CD4-positive, alpha-beta T cell treated with Interleukin-6 at 100 ng/mL for 8 hours (primary cell): Measurements from ENCODE around the gene RNU6-7.

Source experiments
- DNase-seq: peaks from one replicate; pipeline ENCODE4 v3.0.0-alpha.2; 2020; ENCODE audit warnings: mixed read lengths, low spot score

The RNU6-7 gene

GRCh38 chr14:32205554-32205953 lies 3.7 kb downstream of the RNU6-7 start:
- DNase-seq: no peak

GRCh38 chr14:32205984-32206383 lies 4.1 kb downstream of the RNU6-7 start:
- DNase-seq: no peak

DNA sequence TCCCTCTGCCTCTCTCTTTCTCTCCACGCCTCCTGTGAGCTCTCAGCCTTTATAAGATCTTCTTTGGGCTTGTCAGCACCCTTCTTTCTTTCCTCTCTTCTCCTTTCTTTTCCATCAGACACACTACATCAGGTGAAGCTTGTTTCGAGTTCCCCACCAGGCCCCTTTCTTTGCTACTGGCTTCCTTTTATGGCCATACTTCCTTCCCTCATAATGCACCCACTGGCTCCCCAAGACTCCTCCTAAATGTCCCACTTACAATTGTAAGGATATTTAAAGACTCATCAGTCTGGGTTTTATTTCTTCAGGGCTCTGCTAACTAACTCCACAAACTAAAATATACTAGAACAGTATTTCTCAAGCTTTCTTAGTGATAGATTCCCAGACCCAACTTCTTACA lies 4.7 kb downstream of the RNU6-7 start:
- no peak for DNase-seq

DNA sequence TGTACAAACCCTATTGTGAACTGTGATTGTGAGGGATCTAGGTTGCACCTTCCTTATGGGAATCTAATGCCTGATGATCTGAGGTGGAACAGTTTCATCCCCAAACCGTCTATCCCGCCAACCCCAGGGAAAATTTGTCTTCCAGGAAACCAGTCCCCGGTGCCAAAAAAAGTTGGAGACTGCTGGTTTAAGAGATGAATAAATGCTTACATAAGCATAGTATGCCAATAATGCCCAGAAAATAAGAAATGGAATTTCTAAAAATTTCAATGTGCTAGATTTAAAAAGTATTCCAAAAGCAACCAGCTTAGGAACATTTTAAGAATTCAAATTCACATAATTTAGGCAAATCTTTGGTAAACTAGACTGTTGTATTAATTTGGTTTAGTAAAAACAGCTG lies 6.6 kb downstream of the RNU6-7 start:
- no peak for DNase-seq

DNA sequence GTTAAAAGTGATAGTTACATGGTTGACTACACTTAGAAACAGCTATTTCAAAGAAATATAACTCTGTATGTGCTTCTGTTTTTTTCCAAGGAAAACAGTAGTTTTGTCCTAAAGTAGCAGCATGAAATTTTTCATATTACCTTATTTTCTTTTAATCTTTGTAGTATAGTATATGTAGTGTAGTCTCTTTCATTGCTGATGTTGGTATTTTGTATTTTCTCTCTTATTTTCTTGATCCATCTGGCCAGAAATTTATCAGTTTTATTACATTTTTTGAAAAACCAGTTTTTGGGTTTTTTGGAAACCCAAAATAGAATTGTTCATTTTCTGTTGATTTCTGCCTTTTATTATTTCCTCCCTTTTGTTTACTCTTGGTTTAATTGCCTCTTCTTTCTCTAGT lies 7.6 kb downstream of the RNU6-7 start:
- no peak for DNase-seq

DNA sequence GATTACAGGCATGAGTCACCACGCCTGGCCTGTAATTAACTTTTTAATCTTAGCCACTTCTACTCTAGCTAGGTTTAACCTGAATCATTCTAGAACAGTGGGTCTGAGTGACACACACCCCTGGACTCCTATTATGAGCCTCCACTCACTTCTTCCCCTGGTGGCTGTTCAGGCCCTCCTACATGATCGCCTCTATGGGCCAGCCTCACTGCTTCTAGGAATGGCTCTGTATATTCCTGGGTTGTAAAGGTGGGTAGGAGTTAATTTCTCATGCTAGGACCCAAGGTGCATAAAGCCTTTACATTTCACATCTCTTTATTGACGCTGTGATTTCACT lies 9.2 kb downstream of the RNU6-7 start:
- DNase-seq: no peak

DNA sequence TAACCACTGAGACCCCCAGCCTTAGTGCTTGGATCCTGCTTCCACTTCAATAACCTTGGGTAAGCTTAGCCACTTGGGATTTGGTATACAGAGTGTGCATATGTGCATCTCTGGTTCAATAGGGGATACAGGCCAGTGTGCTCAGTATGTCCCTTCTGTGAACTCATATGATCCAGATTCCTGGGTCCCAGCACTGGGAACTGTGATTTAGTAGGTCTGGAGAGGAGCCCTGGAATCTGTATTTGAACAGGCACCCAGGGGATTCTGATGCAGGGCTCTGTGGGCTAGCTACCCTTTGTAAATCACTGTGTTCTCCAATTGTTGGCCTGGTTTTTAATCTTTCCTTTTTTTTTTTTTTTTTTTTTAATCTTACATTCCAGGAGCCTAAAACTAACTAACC lies 11.0 kb downstream of the RNU6-7 start:
- DNase-seq: no peak

DNA sequence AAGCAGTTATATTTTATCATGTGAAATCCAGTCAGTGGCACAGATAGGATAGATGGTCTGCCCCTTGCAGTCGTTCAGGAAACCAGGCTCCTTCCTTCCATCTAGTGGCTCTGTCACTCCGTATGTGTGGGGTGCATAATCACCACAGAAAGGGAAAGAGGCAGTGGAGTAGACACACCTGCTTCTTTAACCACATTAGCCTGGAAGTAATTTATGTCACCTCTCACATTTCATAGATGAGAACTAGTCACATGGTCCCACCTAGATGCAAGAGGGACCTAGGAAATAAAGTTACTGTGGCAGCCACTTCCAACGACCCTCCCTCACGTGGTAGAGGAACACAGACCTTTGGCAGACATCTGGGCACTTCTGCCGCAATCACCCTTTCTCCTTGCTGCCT lies 15.5 kb downstream of the RNU6-7 start:
- no peak for DNase-seq

DNA sequence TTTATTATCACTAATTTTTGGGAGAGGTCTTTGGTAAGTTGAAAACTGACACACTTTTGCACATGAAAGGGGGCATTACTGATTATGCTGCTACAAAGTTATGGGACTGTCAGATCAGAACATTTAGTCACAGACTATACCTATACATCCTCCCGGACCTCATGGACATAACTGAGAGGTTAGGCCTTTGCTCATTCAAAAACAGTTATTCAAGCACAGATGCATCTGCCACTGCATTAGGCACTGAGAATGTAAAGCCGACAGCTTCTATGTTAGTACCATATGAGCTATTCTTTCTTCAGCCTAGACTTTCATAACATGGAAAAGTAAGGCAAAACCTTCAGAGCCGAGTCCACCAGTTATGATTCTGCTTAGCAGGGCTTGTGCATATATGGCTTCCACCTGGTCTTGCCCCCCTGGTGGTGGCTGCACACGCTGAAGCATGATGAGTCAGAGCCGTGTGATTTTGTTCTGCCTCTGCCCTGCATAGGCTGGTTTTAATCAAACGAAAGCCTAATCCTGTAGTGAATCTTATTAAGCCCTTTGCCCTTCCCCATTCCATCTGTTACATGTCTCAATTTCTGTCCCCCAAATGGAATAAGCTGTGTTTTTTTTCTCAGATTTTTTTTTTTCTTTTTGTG lies 23.0 kb downstream of the RNU6-7 start:
- no peak for DNase-seq

GRCh38 chr14:32225378-32225920 lies 23.6 kb downstream of the RNU6-7 start:
- no peak for DNase-seq

- no peak for DNase-seq
Observed at GRCh38 chr14:32226056-32226455, 24.2 kb downstream of the RNU6-7 start.

DNA sequence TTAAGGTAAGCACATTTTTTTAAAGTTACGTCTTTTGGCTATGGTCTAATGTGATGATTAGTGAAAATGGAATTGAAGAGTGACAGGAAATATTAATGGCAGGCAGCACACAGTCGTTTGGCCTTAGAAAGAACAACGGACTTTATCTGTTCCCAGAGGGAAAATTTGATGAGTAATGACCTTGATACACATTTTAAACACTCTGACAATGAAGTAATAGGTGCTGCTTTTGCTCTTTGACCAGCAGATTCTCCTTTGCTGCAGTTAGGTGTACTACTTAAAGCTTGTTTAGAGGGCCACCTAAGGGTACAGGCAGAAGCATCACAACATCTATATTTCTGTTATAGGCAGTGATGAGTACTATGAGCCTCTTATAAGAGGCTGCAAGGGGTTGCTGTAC lies 28.3 kb downstream of the RNU6-7 start:
- no peak for DNase-seq

- DNase-seq: no peak
Observed at GRCh38 chr14:32230695-32231280, 28.9 kb downstream of the RNU6-7 start.

DNA sequence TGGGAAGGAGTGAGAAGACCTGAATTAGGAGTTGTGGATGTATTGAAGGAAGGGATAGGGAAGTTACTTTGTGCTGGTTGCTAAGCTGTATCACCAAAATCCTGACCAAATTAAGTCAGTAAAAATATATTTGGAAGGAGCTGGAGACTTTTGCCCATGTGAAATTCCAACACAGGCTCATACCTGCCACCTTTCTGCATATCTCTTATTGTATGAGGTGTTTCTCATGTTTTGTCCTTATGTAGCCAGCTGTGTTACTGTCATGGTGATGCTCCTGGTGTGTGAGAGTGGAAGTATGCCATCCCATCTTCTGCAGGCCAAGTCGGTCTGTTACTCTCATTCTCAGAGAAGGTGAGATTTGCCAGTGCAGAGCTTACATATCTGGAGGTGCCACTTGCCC lies 30.6 kb downstream of the RNU6-7 start:
- no peak for DNase-seq

- no peak for DNase-seq
Observed at GRCh38 chr14:32233260-32233659, 31.4 kb downstream of the RNU6-7 start.

DNA sequence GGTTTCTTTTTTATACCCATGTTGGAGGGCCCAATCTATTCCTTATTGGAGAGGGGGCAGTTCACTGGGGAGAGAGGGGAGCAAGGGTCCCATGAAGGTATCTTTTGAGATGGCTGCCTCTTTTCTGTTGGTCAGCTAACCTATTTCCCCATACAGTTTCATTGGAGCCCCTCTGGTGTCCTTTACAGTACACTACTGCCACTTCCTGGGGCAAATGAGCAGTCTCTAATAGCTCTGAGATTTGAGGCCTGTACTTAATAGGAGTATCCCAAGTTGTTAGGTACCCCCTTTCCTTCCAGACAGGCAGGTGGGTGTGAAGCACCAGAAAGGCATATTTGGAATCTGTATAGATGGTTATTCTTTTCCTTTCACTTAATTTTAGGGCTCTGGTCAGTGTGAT lies 42.6 kb downstream of the RNU6-7 start:
- DNase-seq: no peak

DNA sequence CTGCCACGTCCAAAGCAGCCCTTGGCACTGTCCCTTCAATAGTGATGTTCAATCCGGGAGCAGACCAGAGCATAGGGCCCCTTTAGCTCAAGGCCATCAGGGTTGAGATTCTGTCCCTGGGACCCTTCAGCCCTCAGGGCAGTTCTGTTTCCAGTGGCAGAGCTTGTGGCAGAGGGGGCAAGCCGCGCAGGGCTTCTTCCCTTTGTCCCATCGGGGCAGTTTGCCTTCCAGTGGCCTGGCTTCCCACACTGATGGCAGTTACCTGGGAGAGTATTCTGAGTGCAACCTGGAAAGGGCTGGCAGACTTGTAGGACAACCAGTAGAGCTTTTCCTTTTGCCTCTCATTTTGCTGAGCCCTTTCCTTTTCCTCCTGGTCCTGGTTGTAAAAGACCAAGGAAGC lies 44.9 kb downstream of the RNU6-7 start:
- DNase-seq: no peak

DNA sequence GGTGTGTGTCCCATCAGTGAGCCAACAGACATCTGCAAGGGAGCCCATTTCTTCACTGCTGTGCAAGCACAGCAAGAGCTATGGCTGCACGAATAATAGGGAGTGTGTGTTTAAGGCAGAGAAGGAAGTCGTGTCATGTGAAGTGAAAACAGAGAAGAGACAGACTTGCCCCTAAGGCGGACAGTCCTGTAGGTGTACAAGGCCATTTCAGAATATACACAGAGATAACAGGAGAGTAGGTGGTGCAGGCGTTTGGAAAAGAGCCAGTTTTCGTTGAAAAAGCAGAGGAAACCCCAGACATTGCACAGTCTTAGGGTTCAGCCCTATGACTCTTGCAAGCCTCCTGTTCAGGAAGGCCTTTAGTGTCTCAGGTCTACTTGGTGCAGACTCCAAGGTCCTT lies 47.5 kb downstream of the RNU6-7 start:
- DNase-seq: no peak

- no peak for DNase-seq
Observed at GRCh38 chr14:32249780-32250179, 47.9 kb downstream of the RNU6-7 start.

GRCh38 chr14:32250681-32251080 lies 48.8 kb downstream of the RNU6-7 start:
- no peak for DNase-seq

GRCh38 chr14:32251530-32251929 lies 49.7 kb downstream of the RNU6-7 start:
- DNase-seq: no peak
